ENCODE measurements around the gene NPHP4. TPM values are rescaled to one million over a fixed set of nuclear protein-coding genes. Genes with fewer than 3 reads are reported as not detected.

The NPHP4 gene
- total RNA-seq, 2 experiments from 2014 or later: 15.6 to 17.2 TPM

DNA sequence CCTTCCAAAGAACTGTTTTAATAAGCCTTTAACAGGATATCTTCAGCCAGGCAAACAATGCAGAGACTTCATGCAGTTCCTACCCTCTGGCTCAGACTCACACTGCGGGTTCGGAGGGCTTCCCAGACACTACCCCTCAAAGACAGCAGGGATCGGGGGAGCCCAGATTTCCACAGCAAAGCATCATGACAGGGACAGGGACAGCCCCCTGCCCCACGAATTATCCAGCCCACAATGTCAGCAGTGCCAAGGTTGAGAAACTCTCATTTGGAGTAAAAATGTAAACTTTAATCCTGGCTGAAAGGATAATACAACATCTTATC, 20.1 kb downstream of the NPHP4 start:
- ChIA-PET POLR2A (interaction anchor here (1.2 kb wide), 1 partner anchor 15 kb away, joined by 4 read pairs; no protein-coding TSS in a partner anchor), CTCF (interaction anchor here (0.9 to 1.2 kb wide), 2 partner anchors 14 to 17 kb away, joined by 3 read pairs; no protein-coding TSS in a partner anchor)

DNA sequence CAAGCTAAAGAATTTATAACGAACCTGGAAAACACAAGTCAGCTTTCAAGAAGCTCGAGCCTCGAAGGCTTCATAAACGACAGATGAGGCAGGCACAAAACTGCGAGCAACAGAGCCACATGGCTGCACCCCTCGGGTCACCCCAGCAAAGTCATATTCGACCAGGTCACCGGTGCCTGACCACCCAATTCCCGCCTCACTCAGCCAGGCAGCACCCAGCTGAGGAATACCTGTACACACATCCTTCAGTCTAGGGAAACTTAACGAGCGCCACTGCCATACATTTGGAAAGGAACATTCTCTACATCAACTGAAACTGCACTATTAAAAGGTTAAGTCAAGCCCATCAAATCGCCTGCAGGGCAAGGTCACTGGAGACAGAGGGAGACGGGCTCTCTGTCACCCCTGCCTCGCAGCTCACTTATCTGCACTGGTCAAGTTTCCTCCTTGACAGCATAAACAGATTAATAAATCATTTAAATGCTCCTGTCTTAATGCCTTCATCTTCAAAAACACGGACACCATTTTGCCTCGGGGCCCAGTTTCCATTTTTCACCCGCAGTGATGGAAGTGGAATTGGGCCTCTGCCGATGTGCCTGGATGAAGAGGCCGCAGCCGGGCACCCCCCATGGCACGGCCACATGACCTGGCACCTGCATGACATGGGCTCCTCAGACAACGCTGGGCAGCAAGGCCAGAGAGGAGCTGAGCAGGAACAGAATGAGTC, 20.6 kb downstream of the NPHP4 start:
- no peak for ATAC-seq
- Mint-ChIP-seq H3K36me3 (ENCODE audit: low read depth) (peaks cover 2% of the 10 kb centered on the region), H3K27ac (no peak overlapping the region), H3K4me1 (ENCODE audit: low read depth) (peaks cover 2% of the 10 kb centered on the region), H3K4me3 (no peak overlapping the region), H3K9me3 (ENCODE audit: insufficient read depth) (no peaks in the 10 kb centered on the region), H3K27me3 (ENCODE audit: low read depth) (no peaks in the 10 kb centered on the region)
- ChIA-PET POLR2A (interaction anchor here (0.7 to 1.2 kb wide), 2 partner anchors 15 to 394 kb away, joined by 3 to 4 read pairs; no protein-coding TSS in a partner anchor), CTCF (interaction anchor here (0.9 to 1.2 kb wide), 2 partner anchors 14 to 17 kb away, joined by 3 read pairs; no protein-coding TSS in a partner anchor)
- no peak for DNase-seq

More for the DNA sequence above, 20.1 kb downstream of the NPHP4 start:
- H3K27ac Mint-ChIP-seq: no peak overlapping the region
- ATAC-seq (no peak), DNase-seq (no peak)
- H3K27me3 Mint-ChIP-seq (ENCODE audit: low read depth): no peaks in the 10 kb centered on the region
- H3K36me3 Mint-ChIP-seq (ENCODE audit: low read depth): peaks cover 6% of the 10 kb centered on the region
- H3K9me3 Mint-ChIP-seq (ENCODE audit: insufficient read depth): no peaks in the 10 kb centered on the region
- H3K4me1 Mint-ChIP-seq (ENCODE audit: low read depth): no peaks in the 10 kb centered on the region
- no peak overlapping the region for H3K4me3 Mint-ChIP-seq

DNA sequence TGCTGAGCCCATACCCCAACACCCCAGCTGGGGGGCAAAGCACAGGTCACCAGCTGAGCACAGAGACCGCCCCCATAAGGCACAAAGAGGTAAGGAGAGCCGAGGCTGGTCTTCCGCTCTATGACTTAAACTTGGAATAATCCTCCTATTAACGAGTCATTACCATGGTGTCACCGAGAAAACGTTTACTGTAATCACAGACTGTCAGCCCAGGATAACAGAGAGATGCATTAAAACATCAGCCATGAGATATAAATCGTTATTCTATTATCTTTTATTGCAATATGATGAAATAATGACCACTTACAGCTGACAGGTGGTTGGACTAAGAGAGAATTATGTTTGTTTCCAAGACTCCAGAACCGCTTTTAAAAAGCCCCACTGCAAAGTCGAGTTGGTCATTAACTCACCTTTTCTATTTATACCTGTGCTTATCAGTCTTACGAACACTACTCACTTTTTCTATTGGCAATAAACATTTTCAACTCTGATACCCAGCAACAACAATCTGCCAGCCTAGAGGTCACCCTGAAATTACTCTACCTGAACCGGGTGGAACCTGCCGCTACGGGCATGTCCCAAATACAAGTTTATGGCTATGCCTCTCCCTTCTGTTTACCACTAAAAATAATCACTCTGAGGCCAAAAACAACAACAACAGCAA, 21.5 kb downstream of the NPHP4 start:
- Mint-ChIP-seq H3K9me3 (ENCODE audit: insufficient read depth) (no peaks in the 10 kb centered on the region), H3K4me1 (ENCODE audit: low read depth) (peaks cover 6% of the 10 kb centered on the region), H3K27me3 (ENCODE audit: low read depth) (no peaks in the 10 kb centered on the region), H3K27ac (no peak overlapping the region), H3K4me3 (no peak overlapping the region), H3K36me3 (ENCODE audit: low read depth) (peaks cover 2% of the 10 kb centered on the region)
- CTCF ChIA-PET: no interaction called here
- no peak for ATAC-seq
- no peak for DNase-seq
- POLR2A ChIA-PET: no interaction called here

- POLR2A ChIA-PET: no interaction called here
- CTCF ChIA-PET: no interaction called here
- ATAC-seq: no peak
These were observed 23.1 kb downstream of the NPHP4 start for GRCh38 chr1:5969168-5969567.

GRCh38 chr1:5968161-5968736, 24.0 kb downstream of the NPHP4 start:
- Mint-ChIP-seq H3K36me3 (ENCODE audit: low read depth) (peaks cover 2% of the 10 kb centered on the region), H3K9me3 (ENCODE audit: insufficient read depth) (no peaks in the 10 kb centered on the region), H3K4me3 (no peak overlapping the region), H3K27me3 (ENCODE audit: low read depth) (no peaks in the 10 kb centered on the region), H3K27ac (no peak overlapping the region), H3K4me1 (ENCODE audit: low read depth) (peaks cover 6% of the 10 kb centered on the region)
- DNase-seq (no peak), ATAC-seq (no peak)
- POLR2A ChIA-PET: no interaction called here
- CTCF ChIA-PET: no interaction called here

More at GRCh38 chr1:5969168-5969567, 23.1 kb downstream of the NPHP4 start:
- Mint-ChIP-seq H3K36me3 (ENCODE audit: low read depth) (peaks cover 2% of the 10 kb centered on the region), H3K4me3 (no peak overlapping the region), H3K27ac (no peak overlapping the region), H3K27me3 (ENCODE audit: low read depth) (no peaks in the 10 kb centered on the region), H3K4me1 (ENCODE audit: low read depth) (peaks cover 6% of the 10 kb centered on the region), H3K9me3 (ENCODE audit: insufficient read depth) (no peaks in the 10 kb centered on the region)
- no peak for DNase-seq

GRCh38 chr1:5967351-5968160, 24.7 kb downstream of the NPHP4 start:
- POLR2A ChIA-PET: no interaction called here
- H3K4me3 Mint-ChIP-seq: no peak overlapping the region
- CTCF ChIA-PET: no interaction called here
- H3K36me3 Mint-ChIP-seq (ENCODE audit: low read depth): peaks cover 2% of the 10 kb centered on the region
- ATAC-seq: no peak
- no peak for DNase-seq
- H3K4me1 Mint-ChIP-seq (ENCODE audit: low read depth): peaks cover 6% of the 10 kb centered on the region
- no peak overlapping the region for H3K27ac Mint-ChIP-seq
- H3K9me3 Mint-ChIP-seq (ENCODE audit: insufficient read depth): no peaks in the 10 kb centered on the region
- no peaks in the 10 kb centered on the region for H3K27me3 Mint-ChIP-seq (ENCODE audit: low read depth)

GRCh38 chr1:5966543-5967205, 25.6 kb downstream of the NPHP4 start:
- H3K27me3 Mint-ChIP-seq (ENCODE audit: low read depth): no peaks in the 10 kb centered on the region
- ChIA-PET POLR2A (no interaction called here), CTCF (no interaction called here)
- peaks cover 4% of the 10 kb centered on the region for H3K36me3 Mint-ChIP-seq (ENCODE audit: low read depth)
- H3K4me1 Mint-ChIP-seq (ENCODE audit: low read depth): peaks cover 6% of the 10 kb centered on the region
- ATAC-seq (no peak), DNase-seq (no peak)
- H3K4me3 Mint-ChIP-seq: no peak overlapping the region
- H3K27ac Mint-ChIP-seq: no peak overlapping the region
- H3K9me3 Mint-ChIP-seq (ENCODE audit: insufficient read depth): no peaks in the 10 kb centered on the region

DNA sequence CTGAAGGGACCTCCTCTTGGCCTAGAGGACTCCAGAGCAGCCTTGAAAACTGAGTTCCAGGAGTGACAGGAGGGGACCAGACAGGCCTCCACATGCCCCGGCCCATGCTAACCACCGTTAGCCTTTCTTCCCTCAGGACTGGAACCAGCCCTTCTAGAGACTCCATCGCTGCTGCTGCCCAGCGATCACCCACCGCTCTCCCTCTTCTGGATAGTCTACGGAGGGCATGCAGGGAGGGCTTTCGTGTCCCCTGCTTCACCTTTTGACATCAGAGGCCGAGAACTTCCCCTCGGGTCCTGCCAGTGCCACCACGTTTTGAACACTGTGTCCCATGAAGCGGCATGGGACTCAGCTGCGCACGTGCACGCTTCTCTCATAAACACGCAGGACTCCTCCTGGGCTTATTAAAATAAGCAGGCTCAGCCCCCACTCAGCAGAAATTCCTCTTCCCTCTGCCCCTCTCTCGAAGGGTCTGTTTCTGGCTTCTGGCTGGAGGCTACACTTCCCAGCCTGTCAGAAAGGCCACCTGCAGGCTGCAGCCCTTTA, 26.6 kb downstream of the NPHP4 start:
- no peak overlapping the region for H3K27ac Mint-ChIP-seq
- peaks cover 6% of the 10 kb centered on the region for H3K4me1 Mint-ChIP-seq (ENCODE audit: low read depth)
- H3K4me3 Mint-ChIP-seq: no peak overlapping the region
- ChIA-PET CTCF (no interaction called here), POLR2A (no interaction called here)
- H3K9me3 Mint-ChIP-seq (ENCODE audit: insufficient read depth): no peaks in the 10 kb centered on the region
- ATAC-seq: no peak
- H3K27me3 Mint-ChIP-seq (ENCODE audit: low read depth): no peaks in the 10 kb centered on the region
- H3K36me3 Mint-ChIP-seq (ENCODE audit: low read depth): peaks cover 7% of the 10 kb centered on the region
- DNase-seq: no peak

- Mint-ChIP-seq H3K4me1 (ENCODE audit: low read depth) (peaks cover 12% of the 10 kb centered on the region), H3K4me3 (no peak overlapping the region), H3K9me3 (ENCODE audit: insufficient read depth) (no peaks in the 10 kb centered on the region), H3K36me3 (ENCODE audit: low read depth) (peaks cover 6% of the 10 kb centered on the region), H3K27me3 (ENCODE audit: low read depth) (no peaks in the 10 kb centered on the region), H3K27ac (no peak overlapping the region)
- DNase-seq: no peak
- ChIA-PET CTCF (no interaction called here), POLR2A (no interaction called here)
- no peak for ATAC-seq
These were observed 29.7 kb downstream of the NPHP4 start for GRCh38 chr1:5962265-5963105.

- ChIA-PET POLR2A (no interaction called here), CTCF (no interaction called here)
- Mint-ChIP-seq H3K4me3 (no peak overlapping the region), H3K27ac (no peak overlapping the region), H3K36me3 (ENCODE audit: low read depth) (peaks cover 7% of the 10 kb centered on the region), H3K9me3 (ENCODE audit: insufficient read depth) (no peaks in the 10 kb centered on the region), H3K27me3 (ENCODE audit: low read depth) (no peaks in the 10 kb centered on the region), H3K4me1 (ENCODE audit: low read depth) (peaks cover 15% of the 10 kb centered on the region)
- ATAC-seq (no peak), DNase-seq (no peak)
These were observed 30.6 kb downstream of the NPHP4 start for GRCh38 chr1:5961601-5962000.

- no peak for DNase-seq
- no peaks in the 10 kb centered on the region for H3K9me3 Mint-ChIP-seq (ENCODE audit: insufficient read depth)
These were observed 31.9 kb downstream of the NPHP4 start for GRCh38 chr1:5960336-5960735.

More at GRCh38 chr1:5960336-5960735, 31.9 kb downstream of the NPHP4 start:
- Mint-ChIP-seq H3K27me3 (ENCODE audit: low read depth) (no peaks in the 10 kb centered on the region), H3K27ac (no peak overlapping the region), H3K4me1 (ENCODE audit: low read depth) (peaks cover 15% of the 10 kb centered on the region), H3K36me3 (ENCODE audit: low read depth) (peaks cover 11% of the 10 kb centered on the region), H3K4me3 (no peak overlapping the region)
- CTCF ChIA-PET: no interaction called here
- POLR2A ChIA-PET: no interaction called here
- ATAC-seq: no peak

All from activated CD8-positive, alpha-beta T cell treated with anti-CD3 and anti-CD28 coated beads, Interleukin-2, amount 10 ng/mL, durations not matched to agents 7 days and 5 days (primary cell).